ENCODE results near the gene TXNDC9.
"Not testable (repeated sequence)": the region's sequence is repeated elsewhere in the genome, so short reads cannot be mapped to it uniquely, and the experiment has no call there.

The TXNDC9 gene

GRCh38 chr2:99335911-99336803 is at the start of gene TXNDC9:
Gene TXNDC9 (minus strand): TSS chr2:99336333. CDS start chr2:99333210, 3,123 bp downstream.
- DNase-seq = peak; percentile 87

GRCh38 chr2:99382143-99382542 is 46.0 kb upstream of the TXNDC9 start:
- DNase-seq = no peak

- no peak for DNase-seq
Measured at GRCh38 chr2:99380376-99381010, 44.4 kb upstream of the TXNDC9 start.

- no peak for DNase-seq
Measured at GRCh38 chr2:99377879-99378278, 41.7 kb upstream of the TXNDC9 start.

GRCh38 chr2:99376254-99376864 is 40.2 kb upstream of the TXNDC9 start:
- no peak for DNase-seq

GRCh38 chr2:99374747-99375146 is 38.6 kb upstream of the TXNDC9 start:
- DNase-seq = no peak

- no peak for DNase-seq
Measured at GRCh38 chr2:99373144-99373543, 37.0 kb upstream of the TXNDC9 start.

- DNase-seq = not testable (repeated sequence)
Measured at GRCh38 chr2:99368854-99369253, 32.7 kb upstream of the TXNDC9 start.

- no peak for DNase-seq
Measured at GRCh38 chr2:99365661-99366060, 29.5 kb upstream of the TXNDC9 start.

- DNase-seq = no peak
Measured at GRCh38 chr2:99356853-99357252, 20.7 kb upstream of the TXNDC9 start.

- DNase-seq = not testable (repeated sequence)
Measured at GRCh38 chr2:99354825-99355224, 18.7 kb upstream of the TXNDC9 start.

- DNase-seq = no peak
Measured at GRCh38 chr2:99354070-99354469, 17.9 kb upstream of the TXNDC9 start.

- no peak for DNase-seq
Measured at GRCh38 chr2:99350194-99350593, 14.1 kb upstream of the TXNDC9 start.

- DNase-seq = no peak
Measured at GRCh38 chr2:99348173-99348572, 12.0 kb upstream of the TXNDC9 start.

GRCh38 chr2:99346218-99346617 is 10.1 kb upstream of the TXNDC9 start:
- DNase-seq = no peak

- not testable (repeated sequence) for DNase-seq
Measured at GRCh38 chr2:99345446-99345845, 9.3 kb upstream of the TXNDC9 start.

GRCh38 chr2:99342536-99342935 is 6.4 kb upstream of the TXNDC9 start:
- DNase-seq = no peak

GRCh38 chr2:99340669-99341236 is 4.6 kb upstream of the TXNDC9 start:
- no peak for DNase-seq

- no peak for DNase-seq
Measured at GRCh38 chr2:99338029-99338585, 2.0 kb upstream of the TXNDC9 start.

GRCh38 chr2:99337113-99338028 is 1.2 kb upstream of the TXNDC9 start, which contains the start of gene EIF5B:
Gene EIF5B (plus strand): TSS chr2:99337389. CDS start chr2:99337555, 166 bp downstream.
- peak; percentile 67 for DNase-seq

GRCh38 chr2:99336804-99337112 is 625 bp upstream of the TXNDC9 start:
- DNase-seq = no peak

GRCh38 chr2:99325384-99325783 is 10.7 kb downstream of the TXNDC9 start:
- no peak for DNase-seq

Data from NCI-H1417 treated with DMSO at 0.1 percent for 48 hours (cell line).